ENCODE data around the gene RCCD1. TPM values are rescaled to one million over a fixed set of nuclear protein-coding genes. Genes with fewer than 3 reads are reported as not detected.
"Not testable (repeated sequence)": the region's sequence is repeated elsewhere in the genome, so short reads cannot be mapped to it uniquely, and the experiment has no call there.

Gene RCCD1
- total RNA-seq, 1 donor from 2014 or later = 23.0 TPM

DNA sequence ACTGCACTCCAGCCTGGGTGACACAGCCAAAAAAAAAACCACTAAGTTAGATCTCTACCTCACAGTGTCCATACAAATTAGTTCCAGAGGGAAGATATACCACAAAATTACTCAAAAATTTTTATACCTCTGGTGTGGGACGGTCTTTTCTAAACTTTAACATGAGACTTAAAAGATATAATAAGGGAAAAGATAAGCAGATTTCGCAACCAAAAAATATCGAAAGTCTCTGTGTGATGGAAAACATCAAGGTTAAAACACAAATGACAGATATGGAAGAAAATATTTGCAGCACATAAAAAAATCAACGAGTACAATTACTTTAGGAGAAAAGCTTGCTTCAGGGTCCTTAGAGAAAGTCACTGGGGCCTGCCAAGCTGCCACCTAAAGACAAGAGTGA, 32.8 kb upstream of the RCCD1 start:
- Mint-ChIP-seq H3K27me3 (no peaks in the 10 kb centered on the region), H3K27ac (no peak overlapping the region)

DNA sequence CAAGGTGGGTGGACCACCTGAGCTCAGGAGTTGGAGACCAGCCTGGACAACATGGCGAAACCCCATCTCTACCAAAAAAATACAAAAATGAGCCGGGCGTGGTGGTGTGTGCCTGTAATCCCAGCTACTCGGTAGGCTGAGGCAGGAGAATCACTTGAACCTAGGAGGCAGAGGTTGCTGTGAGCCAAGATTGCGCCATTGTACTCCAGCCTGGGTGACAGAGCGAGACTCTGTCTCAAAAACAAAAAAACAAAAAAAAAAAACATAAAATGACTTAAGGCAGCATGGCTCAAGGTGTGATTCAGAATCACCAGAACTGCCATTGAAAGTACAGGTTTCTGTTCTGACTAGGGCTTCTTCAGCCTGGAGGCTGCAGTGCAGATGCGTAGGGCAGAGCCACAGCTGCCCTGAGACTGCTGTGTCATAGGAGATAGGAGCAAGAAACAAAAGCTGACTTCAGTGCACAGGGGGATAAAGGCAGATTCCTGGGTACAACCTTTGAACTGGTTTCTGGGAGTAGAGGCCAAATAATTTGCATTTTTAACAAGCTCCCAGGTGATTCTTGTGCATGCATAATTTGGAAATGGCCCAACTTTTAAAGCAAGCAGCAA, 31.9 kb upstream of the RCCD1 start:
- not testable (repeated sequence) for DNase-seq (ENCODE audit: low spot score, unreplicated experiment); H3K4me3 Mint-ChIP-seq (ENCODE audit: low read depth); H3K27me3 Mint-ChIP-seq; H3K9me3 Mint-ChIP-seq (ENCODE audit: low read depth); H3K36me3 Mint-ChIP-seq (ENCODE audit: insufficient read depth); H3K27ac Mint-ChIP-seq; H3K4me1 Mint-ChIP-seq (ENCODE audit: low read depth)

More for the DNA sequence above, 32.8 kb upstream of the RCCD1 start:
- Mint-ChIP-seq H3K4me3 (ENCODE audit: low read depth) (no peak overlapping the region), H3K4me1 (ENCODE audit: low read depth) (no peaks in the 10 kb centered on the region), H3K36me3 (ENCODE audit: insufficient read depth) (peaks cover 13% of the 10 kb centered on the region), H3K9me3 (ENCODE audit: low read depth) (no peaks in the 10 kb centered on the region)
- no peak for DNase-seq (ENCODE audit: low spot score, unreplicated experiment)
- TF ChIP-seq, protein P1, sequence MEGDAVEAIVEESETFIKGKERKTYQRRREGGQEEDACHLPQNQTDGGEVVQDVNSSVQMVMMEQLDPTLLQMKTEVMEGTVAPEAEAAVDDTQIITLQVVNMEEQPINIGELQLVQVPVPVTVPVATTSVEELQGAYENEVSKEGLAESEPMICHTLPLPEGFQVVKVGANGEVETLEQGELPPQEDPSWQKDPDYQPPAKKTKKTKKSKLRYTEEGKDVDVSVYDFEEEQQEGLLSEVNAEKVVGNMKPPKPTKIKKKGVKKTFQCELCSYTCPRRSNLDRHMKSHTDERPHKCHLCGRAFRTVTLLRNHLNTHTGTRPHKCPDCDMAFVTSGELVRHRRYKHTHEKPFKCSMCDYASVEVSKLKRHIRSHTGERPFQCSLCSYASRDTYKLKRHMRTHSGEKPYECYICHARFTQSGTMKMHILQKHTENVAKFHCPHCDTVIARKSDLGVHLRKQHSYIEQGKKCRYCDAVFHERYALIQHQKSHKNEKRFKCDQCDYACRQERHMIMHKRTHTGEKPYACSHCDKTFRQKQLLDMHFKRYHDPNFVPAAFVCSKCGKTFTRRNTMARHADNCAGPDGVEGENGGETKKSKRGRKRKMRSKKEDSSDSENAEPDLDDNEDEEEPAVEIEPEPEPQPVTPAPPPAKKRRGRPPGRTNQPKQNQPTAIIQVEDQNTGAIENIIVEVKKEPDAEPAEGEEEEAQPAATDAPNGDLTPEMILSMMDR (IDR thresholded peaks at IDR 0.05; ENCODE audit: unreplicated experiment) = no peak

DNA sequence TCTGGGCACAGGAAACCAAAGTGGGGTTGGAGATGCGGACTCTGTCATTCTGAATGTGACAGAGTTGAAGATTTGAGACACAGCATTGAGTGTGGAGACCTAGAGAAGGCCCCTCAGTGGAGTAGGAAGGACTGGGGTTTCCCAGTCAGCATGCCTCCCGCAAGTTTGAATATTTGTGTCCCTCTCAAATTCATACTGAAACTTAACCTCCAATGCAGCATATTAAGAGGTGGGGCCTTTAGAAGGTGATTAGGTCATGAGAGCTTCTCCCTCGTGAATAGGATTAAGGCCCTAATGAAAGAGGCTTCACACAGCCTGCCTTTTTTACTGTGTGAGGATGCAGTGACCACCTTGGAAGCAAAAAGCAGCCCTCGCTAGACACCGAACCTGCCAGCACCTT, 30.3 kb upstream of the RCCD1 start:
- Mint-ChIP-seq H3K4me3 (ENCODE audit: low read depth) (no peak overlapping the region), H3K9me3 (ENCODE audit: low read depth) (no peaks in the 10 kb centered on the region), H3K27me3 (no peaks in the 10 kb centered on the region), H3K4me1 (ENCODE audit: low read depth) (no peaks in the 10 kb centered on the region), H3K36me3 (ENCODE audit: insufficient read depth) (peaks cover 6% of the 10 kb centered on the region), H3K27ac (no peak overlapping the region)
- TF ChIP-seq, protein P1 (IDR thresholded peaks at IDR 0.05; ENCODE audit: unreplicated experiment) = no peak
- no peak for DNase-seq (ENCODE audit: low spot score, unreplicated experiment)

DNA sequence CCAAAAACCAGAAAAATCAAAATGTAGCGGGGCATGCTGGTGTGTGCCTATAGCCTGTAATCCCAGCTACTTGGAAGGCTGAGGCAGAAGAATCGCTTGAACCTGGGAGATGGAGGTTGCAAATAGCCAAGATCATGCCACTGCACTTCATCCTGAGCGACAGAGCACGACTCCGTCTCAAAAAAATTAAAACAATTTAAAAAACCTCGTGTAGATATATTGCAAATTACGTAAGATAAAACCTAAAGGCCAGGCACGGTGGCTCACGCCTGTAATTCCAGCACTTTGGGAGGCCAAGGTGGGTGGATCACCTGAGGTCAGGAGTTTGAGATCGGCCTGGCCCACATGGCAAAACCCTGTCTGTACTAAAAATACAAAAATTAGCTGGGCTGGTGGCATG, 27.9 kb upstream of the RCCD1 start:
- not testable (repeated sequence) for H3K36me3 Mint-ChIP-seq (ENCODE audit: insufficient read depth); H3K4me1 Mint-ChIP-seq (ENCODE audit: low read depth); H3K27me3 Mint-ChIP-seq; H3K4me3 Mint-ChIP-seq (ENCODE audit: low read depth); DNase-seq (ENCODE audit: low spot score, unreplicated experiment); H3K27ac Mint-ChIP-seq; H3K9me3 Mint-ChIP-seq (ENCODE audit: low read depth)

DNA sequence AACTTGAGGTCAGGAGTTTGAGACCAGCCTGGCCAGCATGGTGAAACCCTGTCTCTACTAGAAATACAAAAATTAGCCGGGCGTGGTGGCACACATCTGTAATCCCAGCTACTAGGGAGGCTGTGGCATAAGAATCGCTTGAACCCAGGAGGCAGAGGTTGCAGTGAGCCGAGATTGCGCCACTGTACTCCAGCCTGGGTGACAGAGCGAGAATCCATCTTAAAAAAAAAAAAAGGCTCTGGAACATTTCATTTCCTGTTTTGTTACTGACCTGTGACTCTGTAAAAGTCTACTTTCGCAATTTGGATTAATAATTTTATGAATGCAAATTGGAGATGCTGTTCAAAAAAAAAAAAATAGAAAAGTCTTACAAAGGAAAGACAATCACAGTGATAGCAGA, 26.6 kb upstream of the RCCD1 start:
- not testable (repeated sequence) for H3K36me3 Mint-ChIP-seq (ENCODE audit: insufficient read depth); DNase-seq (ENCODE audit: low spot score, unreplicated experiment); H3K9me3 Mint-ChIP-seq (ENCODE audit: low read depth); H3K4me3 Mint-ChIP-seq (ENCODE audit: low read depth); H3K27ac Mint-ChIP-seq; H3K4me1 Mint-ChIP-seq (ENCODE audit: low read depth); H3K27me3 Mint-ChIP-seq

DNA sequence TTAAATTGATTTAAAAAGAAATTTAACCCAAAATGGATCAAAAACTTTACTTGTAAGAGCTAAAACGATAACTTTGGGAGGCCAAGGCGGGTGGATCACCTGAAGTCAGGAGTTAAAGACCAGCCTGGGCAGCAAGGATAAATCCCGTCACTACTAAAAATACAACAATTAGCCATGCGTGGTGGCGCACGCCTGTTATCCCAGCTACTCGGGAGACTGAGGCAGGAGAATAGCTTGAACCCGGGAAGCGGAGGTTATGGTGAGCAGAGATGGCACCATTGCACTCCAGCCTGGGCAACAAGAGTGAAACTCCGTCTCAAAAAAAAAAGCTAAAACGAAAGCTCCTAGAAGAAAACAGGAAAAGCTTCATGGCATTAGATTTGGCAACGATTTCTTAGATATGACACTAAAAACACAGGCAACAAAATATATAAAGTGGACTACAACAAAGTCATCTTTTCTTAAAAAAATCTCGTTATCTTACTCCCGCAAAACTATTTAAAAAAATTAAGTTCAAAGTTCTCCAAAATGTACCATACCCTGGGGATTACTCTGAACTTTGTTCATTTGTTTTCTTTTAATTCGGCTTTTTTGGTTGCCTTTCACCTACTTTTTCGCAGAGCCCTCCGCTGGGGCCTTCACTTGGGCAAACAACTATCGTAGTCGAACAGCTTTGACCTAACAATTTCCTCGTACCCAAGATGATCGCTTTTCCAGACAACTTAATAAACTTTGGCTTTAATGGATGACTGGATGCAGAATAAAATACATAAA, 25.3 kb upstream of the RCCD1 start:
- DNase-seq (ENCODE audit: low spot score, unreplicated experiment) = no peak
- H3K4me1 Mint-ChIP-seq (ENCODE audit: low read depth) = peaks cover 6% of the 10 kb centered on the region
- H3K27me3 Mint-ChIP-seq = no peaks in the 10 kb centered on the region
- H3K27ac Mint-ChIP-seq = no peak overlapping the region
- H3K36me3 Mint-ChIP-seq (ENCODE audit: insufficient read depth) = no peaks in the 10 kb centered on the region
- TF ChIP-seq, protein P1 (IDR thresholded peaks at IDR 0.05; ENCODE audit: unreplicated experiment) = no peak
- no peaks in the 10 kb centered on the region for H3K9me3 Mint-ChIP-seq (ENCODE audit: low read depth)
- no peak overlapping the region for H3K4me3 Mint-ChIP-seq (ENCODE audit: low read depth)

All from progenitor cell of endocrine pancreas (in vitro differentiated cells).